Stimulated activated naive CD4-positive, alpha-beta T cell treated with Interleukin-2 at 50 U/mL for 16 hours (primary cell): ENCODE measurements around the gene RPAP2.
"Not testable (repeated sequence)": the region's sequence is repeated elsewhere in the genome, so short reads cannot be mapped to it uniquely, and the experiment has no call there.

Experiments used
- DNase-seq: peaks from one replicate; lab custom pipeline; 2025; lab: John Stamatoyannopoulos, UW

The RPAP2 gene

GRCh38 chr1:92376345-92376744, 77.5 kb downstream of the RPAP2 start:
- DNase-seq: no peak

GRCh38 chr1:92377991-92378390, 79.1 kb downstream of the RPAP2 start:
- DNase-seq: not testable (repeated sequence)

- DNase-seq: no peak
Observed at GRCh38 chr1:92380867-92381266, 82.0 kb downstream of the RPAP2 start.

- not testable (repeated sequence) for DNase-seq
Observed at GRCh38 chr1:92393966-92394365, 95.1 kb downstream of the RPAP2 start.

- no peak for DNase-seq
Observed at GRCh38 chr1:92398519-92398918, 99.7 kb downstream of the RPAP2 start.

GRCh38 chr1:92399076-92399475, 100.2 kb downstream of the RPAP2 start:
- DNase-seq: no peak

- DNase-seq: no peak
Observed at GRCh38 chr1:92404661-92405060, 105.8 kb downstream of the RPAP2 start.

GRCh38 chr1:92408825-92409224, 110.0 kb downstream of the RPAP2 start:
- DNase-seq: no peak

GRCh38 chr1:92409946-92410549, 111.2 kb downstream of the RPAP2 start:
- DNase-seq: no peak

- no peak for DNase-seq
Observed at GRCh38 chr1:92410706-92411105, 111.8 kb downstream of the RPAP2 start.

- no peak for DNase-seq
Observed at GRCh38 chr1:92411511-92411910, 112.7 kb downstream of the RPAP2 start.

- no peak for DNase-seq
Observed at GRCh38 chr1:92419642-92420041, 120.8 kb downstream of the RPAP2 start.

- no peak for DNase-seq
Observed at GRCh38 chr1:92424381-92424780, 125.5 kb downstream of the RPAP2 start.

- DNase-seq: no peak
Observed at GRCh38 chr1:92425617-92426016, 126.8 kb downstream of the RPAP2 start.

GRCh38 chr1:92430030-92430429, 131.2 kb downstream of the RPAP2 start:
- DNase-seq: no peak

GRCh38 chr1:92434572-92434971, 135.7 kb downstream of the RPAP2 start:
- DNase-seq: not testable (repeated sequence)

- no peak for DNase-seq
Observed at GRCh38 chr1:92439291-92439690, 140.4 kb downstream of the RPAP2 start.

GRCh38 chr1:92441316-92441696, 142.4 kb downstream of the RPAP2 start:
- no peak for DNase-seq

- DNase-seq: no peak
Observed at GRCh38 chr1:92441697-92442342, 143.0 kb downstream of the RPAP2 start.

GRCh38 chr1:92442351-92442750, 143.5 kb downstream of the RPAP2 start:
- no peak for DNase-seq

GRCh38 chr1:92443893-92444292, 145.0 kb downstream of the RPAP2 start:
- DNase-seq: no peak

GRCh38 chr1:92444351-92444750, 145.5 kb downstream of the RPAP2 start:
- DNase-seq: no peak

- DNase-seq: no peak
Observed at GRCh38 chr1:92445865-92446264, 147.0 kb downstream of the RPAP2 start.

- no peak for DNase-seq
Observed at GRCh38 chr1:92446546-92446945, 147.7 kb downstream of the RPAP2 start.
